ENCODE measurements around the gene STT3A. TPM values are rescaled to one million over a fixed set of nuclear protein-coding genes. Genes with fewer than 3 reads are reported as not detected.

STT3A gene
- total RNA-seq, 3 donors from 2014 or later (not counting 1 experiment from before 2014, with no cell fraction given): 56.7 to 63.5 (median 62.6) TPM

DNA sequence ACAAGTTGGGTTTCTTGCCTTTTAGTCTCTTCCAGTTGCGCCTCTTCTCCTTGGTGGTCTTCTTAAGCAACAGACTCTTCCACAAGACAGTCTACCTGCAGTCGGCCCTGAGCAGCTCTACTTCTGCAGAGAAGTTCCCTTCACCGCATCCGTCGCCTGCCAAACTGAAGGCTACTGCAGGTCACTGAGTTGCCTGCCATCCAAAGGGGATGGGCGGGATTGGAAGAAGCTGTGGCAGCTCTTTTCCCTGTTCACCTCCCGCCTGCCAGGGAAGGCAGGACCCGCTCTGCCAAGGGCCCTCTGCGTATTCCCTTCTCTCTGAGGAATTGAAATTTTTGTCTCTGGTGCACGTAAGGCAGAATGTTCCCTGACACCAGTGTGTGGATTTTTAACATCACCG is 9.2 kb upstream of the STT3A start:
- intact Hi-C loops (cut with micrococcal nuclease): no loop called here
- 98% methylated on average over 11 of the region's 11 CpGs for WGBS (ENCODE audit: insufficient coverage)
- DNase-seq: no peak
- peaks cover 53% of the 10 kb centered on the region for H3K36me3 ChIP-seq (ENCODE audit: control insufficient read depth, insufficient read depth, low read length)
- no peaks in the 10 kb centered on the region for H3K27me3 ChIP-seq (ENCODE audit: control insufficient read depth, insufficient read depth, low read length)
- no peaks in the 10 kb centered on the region for H3K4me1 ChIP-seq (ENCODE audit: control insufficient read depth, insufficient read depth, low read length)
- TF ChIP-seq, protein P1, sequence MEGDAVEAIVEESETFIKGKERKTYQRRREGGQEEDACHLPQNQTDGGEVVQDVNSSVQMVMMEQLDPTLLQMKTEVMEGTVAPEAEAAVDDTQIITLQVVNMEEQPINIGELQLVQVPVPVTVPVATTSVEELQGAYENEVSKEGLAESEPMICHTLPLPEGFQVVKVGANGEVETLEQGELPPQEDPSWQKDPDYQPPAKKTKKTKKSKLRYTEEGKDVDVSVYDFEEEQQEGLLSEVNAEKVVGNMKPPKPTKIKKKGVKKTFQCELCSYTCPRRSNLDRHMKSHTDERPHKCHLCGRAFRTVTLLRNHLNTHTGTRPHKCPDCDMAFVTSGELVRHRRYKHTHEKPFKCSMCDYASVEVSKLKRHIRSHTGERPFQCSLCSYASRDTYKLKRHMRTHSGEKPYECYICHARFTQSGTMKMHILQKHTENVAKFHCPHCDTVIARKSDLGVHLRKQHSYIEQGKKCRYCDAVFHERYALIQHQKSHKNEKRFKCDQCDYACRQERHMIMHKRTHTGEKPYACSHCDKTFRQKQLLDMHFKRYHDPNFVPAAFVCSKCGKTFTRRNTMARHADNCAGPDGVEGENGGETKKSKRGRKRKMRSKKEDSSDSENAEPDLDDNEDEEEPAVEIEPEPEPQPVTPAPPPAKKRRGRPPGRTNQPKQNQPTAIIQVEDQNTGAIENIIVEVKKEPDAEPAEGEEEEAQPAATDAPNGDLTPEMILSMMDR (IDR thresholded peaks at IDR 0.05): no peak
- no peak overlapping the region for H3K4me3 ChIP-seq (ENCODE audit: low read length)
- H3K27ac ChIP-seq (ENCODE audit: low read length): no peak overlapping the region
- Mint-ChIP-seq H3K27ac (peak overlapping the region in 1 of 2 donors; percentile 26), H3K27me3 (ENCODE audit: low read depth in 2 of 2) (no peaks in the 10 kb centered on the region), H3K4me1 (no peaks in the 10 kb centered on the region), H3K36me3 (peaks cover 19% of the 10 kb centered on the region), H3K4me3 (no peak overlapping the region), H3K9me3 (no peaks in the 10 kb centered on the region)
- ATAC-seq: no peak
- no peaks in the 10 kb centered on the region for H3K9me3 ChIP-seq (ENCODE audit: control insufficient read depth, insufficient read depth, low read length)

DNA sequence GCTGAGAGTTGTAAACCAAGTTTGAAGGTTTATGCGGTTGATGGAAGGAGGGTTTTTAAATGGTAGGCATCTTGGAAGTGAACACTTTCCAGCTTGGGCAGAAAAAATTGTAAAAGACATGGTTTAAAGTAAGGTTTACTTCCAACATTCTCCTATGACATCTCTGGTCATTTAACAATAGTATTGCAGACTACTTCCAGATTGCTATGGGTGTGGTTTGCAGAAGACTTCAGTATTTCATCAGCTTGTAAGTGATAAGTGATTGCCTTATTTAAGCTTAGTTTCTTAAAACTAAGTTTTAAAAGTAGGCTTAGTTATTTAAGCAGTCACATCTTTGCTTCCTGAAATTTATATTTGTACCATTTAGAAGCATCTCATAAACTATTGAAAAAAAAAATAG is 7.2 kb upstream of the STT3A start:
- no peak for ATAC-seq
- Mint-ChIP-seq H3K9me3 (no peaks in the 10 kb centered on the region), H3K4me3 (no peak overlapping the region), H3K4me1 (no peaks in the 10 kb centered on the region), H3K36me3 (peaks cover 12% of the 10 kb centered on the region), H3K27me3 (ENCODE audit: low read depth in 2 of 2) (no peaks in the 10 kb centered on the region), H3K27ac (no peak overlapping the region)
- intact Hi-C loops (cut with micrococcal nuclease): no loop called here
- Histone ChIP-seq H3K27ac (ENCODE audit: low read length) (no peak overlapping the region), H3K27me3 (ENCODE audit: control insufficient read depth, insufficient read depth, low read length) (no peaks in the 10 kb centered on the region), H3K4me1 (ENCODE audit: control insufficient read depth, insufficient read depth, low read length) (no peaks in the 10 kb centered on the region), H3K36me3 (ENCODE audit: control insufficient read depth, insufficient read depth, low read length) (peaks cover 35% of the 10 kb centered on the region), H3K4me3 (ENCODE audit: low read length) (no peak overlapping the region), H3K9me3 (ENCODE audit: control insufficient read depth, insufficient read depth, low read length) (no peaks in the 10 kb centered on the region)
- no peak for DNase-seq
- TF ChIP-seq, protein P1 (IDR thresholded peaks at IDR 0.05): no peak
- no CpG with 5 or more reads among the region's 1 CpG for WGBS (ENCODE audit: insufficient coverage)

DNA sequence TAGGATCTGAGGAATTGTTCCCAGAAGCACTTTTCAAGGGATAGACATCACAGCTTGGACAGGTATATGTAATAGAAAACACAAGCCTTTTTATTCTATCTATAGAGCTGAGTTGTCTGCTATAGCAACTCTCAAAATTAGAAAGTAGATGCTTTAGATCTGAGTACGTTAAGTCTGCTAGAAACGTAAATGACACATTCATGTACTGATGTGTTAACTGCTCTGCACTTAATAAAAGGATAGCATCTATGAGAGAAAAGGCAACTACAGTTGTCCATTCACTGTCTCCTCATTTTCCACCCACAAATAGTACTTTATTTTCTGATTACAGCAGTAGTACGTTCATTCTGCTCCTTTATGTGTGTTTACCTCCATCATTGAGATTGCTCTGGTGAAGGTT is 6.0 kb upstream of the STT3A start:
- WGBS (ENCODE audit: insufficient coverage): 49% methylated on average over 2 of the region's 3 CpGs

DNA sequence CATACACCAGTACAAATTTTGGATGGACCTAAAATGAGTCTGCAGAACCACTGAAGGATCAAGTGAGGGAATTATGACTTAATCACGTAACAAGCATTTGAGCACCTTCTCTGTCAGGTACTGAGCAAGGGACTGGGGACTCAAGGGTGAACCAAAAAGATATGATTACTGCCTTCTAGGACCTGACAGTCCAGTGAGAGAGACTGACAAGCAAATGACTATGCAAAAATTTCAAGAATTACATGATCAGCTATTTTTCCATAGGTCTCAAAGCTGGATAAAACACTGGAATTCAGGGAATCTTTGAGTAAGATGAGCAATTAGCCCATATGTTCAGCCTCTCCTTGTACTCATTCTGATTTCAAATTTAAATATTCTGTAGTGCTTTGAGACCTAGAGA is 5.2 kb upstream of the STT3A start:
- Mint-ChIP-seq H3K36me3 (peaks cover 15% of the 10 kb centered on the region), H3K4me1 (peaks cover 13 to 14% of the 10 kb centered on the region in 2 donors), H3K9me3 (no peaks in the 10 kb centered on the region), H3K27ac (no peak overlapping the region), H3K27me3 (ENCODE audit: low read depth in 2 of 2) (no peaks in the 10 kb centered on the region), H3K4me3 (no peak overlapping the region)
- H3K9me3 ChIP-seq (ENCODE audit: control insufficient read depth, insufficient read depth, low read length): no peaks in the 10 kb centered on the region
- intact Hi-C loops (cut with micrococcal nuclease): no loop called here
- no peak for ATAC-seq
- no peak for DNase-seq
- H3K27me3 ChIP-seq (ENCODE audit: control insufficient read depth, insufficient read depth, low read length): no peaks in the 10 kb centered on the region
- H3K4me3 ChIP-seq (ENCODE audit: low read length): no peak overlapping the region
- H3K4me1 ChIP-seq (ENCODE audit: control insufficient read depth, insufficient read depth, low read length): peaks cover 10% of the 10 kb centered on the region
- WGBS (ENCODE audit: insufficient coverage): 96% methylated on average over 1 of the region's 1 CpG
- TF ChIP-seq, protein P1 (IDR thresholded peaks at IDR 0.05): no peak
- H3K36me3 ChIP-seq (ENCODE audit: control insufficient read depth, insufficient read depth, low read length): peaks cover 23% of the 10 kb centered on the region
- no peak overlapping the region for H3K27ac ChIP-seq (ENCODE audit: low read length)

More for the DNA sequence above, 6.0 kb upstream of the STT3A start:
- H3K4me3 Mint-ChIP-seq: no peak overlapping the region
- no peaks in the 10 kb centered on the region for H3K27me3 ChIP-seq (ENCODE audit: control insufficient read depth, insufficient read depth, low read length)
- peaks cover 12% of the 10 kb centered on the region for H3K36me3 Mint-ChIP-seq
- H3K4me1 Mint-ChIP-seq: peaks cover 4 to 5% of the 10 kb centered on the region in 2 donors
- no peak overlapping the region for H3K4me3 ChIP-seq (ENCODE audit: low read length)
- no peaks in the 10 kb centered on the region for H3K27me3 Mint-ChIP-seq (ENCODE audit: low read depth in 2 of 2)
- intact Hi-C loops (cut with micrococcal nuclease): no loop called here
- ATAC-seq (no peak), DNase-seq (no peak)
- TF ChIP-seq, protein P1 (IDR thresholded peaks at IDR 0.05): no peak
- H3K27ac Mint-ChIP-seq: no peak overlapping the region
- no peak overlapping the region for H3K27ac ChIP-seq (ENCODE audit: low read length)
- peaks cover 6% of the 10 kb centered on the region for H3K4me1 ChIP-seq (ENCODE audit: control insufficient read depth, insufficient read depth, low read length)
- no peaks in the 10 kb centered on the region for H3K9me3 ChIP-seq (ENCODE audit: control insufficient read depth, insufficient read depth, low read length)
- H3K36me3 ChIP-seq (ENCODE audit: control insufficient read depth, insufficient read depth, low read length): peaks cover 30% of the 10 kb centered on the region
- H3K9me3 Mint-ChIP-seq: no peaks in the 10 kb centered on the region

Data from natural killer cell (primary cell).